ENCODE measurements around the gene DGCR8.

DNA sequence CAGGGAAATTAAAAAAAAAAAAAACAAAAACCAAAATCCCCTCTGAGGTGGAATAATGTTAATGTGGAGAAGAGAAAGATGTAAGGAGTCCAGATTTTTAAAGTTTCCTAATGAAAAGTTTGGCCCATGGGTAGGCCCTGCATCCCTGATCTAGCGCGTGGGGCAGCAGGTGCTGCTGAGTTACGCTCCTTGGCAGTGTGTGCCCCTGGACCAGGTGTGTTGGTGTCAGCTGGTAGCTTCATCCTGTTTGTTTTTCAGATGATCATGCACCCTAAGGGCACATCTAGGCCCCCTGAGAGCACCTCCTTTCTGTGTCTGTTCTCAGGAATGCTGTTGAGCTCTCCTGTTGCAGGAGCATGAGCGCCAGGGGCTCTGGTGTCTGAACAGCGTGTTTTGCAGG is 6.7 kb downstream of the DGCR8 start:
- TF ChIP-seq ELK1 (IDR thresholded peaks at IDR 0.05; ENCODE audit: low read depth, low read length) = no peak
- no peak for TF ChIP-seq MYC (IDR thresholded peaks at IDR 0.05; ENCODE audit: borderline replicate concordance, low read length)
- TF ChIP-seq, protein P1, sequence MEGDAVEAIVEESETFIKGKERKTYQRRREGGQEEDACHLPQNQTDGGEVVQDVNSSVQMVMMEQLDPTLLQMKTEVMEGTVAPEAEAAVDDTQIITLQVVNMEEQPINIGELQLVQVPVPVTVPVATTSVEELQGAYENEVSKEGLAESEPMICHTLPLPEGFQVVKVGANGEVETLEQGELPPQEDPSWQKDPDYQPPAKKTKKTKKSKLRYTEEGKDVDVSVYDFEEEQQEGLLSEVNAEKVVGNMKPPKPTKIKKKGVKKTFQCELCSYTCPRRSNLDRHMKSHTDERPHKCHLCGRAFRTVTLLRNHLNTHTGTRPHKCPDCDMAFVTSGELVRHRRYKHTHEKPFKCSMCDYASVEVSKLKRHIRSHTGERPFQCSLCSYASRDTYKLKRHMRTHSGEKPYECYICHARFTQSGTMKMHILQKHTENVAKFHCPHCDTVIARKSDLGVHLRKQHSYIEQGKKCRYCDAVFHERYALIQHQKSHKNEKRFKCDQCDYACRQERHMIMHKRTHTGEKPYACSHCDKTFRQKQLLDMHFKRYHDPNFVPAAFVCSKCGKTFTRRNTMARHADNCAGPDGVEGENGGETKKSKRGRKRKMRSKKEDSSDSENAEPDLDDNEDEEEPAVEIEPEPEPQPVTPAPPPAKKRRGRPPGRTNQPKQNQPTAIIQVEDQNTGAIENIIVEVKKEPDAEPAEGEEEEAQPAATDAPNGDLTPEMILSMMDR (IDR thresholded peaks at IDR 0.05) = no peak
- TF ChIP-seq, protein P2, sequence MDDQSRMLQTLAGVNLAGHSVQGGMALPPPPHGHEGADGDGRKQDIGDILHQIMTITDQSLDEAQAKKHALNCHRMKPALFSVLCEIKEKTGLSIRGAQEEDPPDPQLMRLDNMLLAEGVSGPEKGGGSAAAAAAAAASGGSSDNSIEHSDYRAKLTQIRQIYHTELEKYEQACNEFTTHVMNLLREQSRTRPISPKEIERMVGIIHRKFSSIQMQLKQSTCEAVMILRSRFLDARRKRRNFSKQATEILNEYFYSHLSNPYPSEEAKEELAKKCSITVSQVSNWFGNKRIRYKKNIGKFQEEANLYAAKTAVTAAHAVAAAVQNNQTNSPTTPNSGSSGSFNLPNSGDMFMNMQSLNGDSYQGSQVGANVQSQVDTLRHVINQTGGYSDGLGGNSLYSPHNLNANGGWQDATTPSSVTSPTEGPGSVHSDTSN (IDR thresholded peaks at IDR 0.05) = no peak
- TF ChIP-seq HOXB5 (CRISPR knock-in tag; IDR thresholded peaks at IDR 0.05) = no peak
- TF ChIP-seq PHF8 (IDR thresholded peaks at IDR 0.05; ENCODE audit: borderline replicate concordance, low read depth) = no peak
- no peak for TF ChIP-seq SMC3 (IDR thresholded peaks at IDR 0.05)
- TF ChIP-seq HOXA7 (CRISPR knock-in tag; IDR thresholded peaks at IDR 0.05) = no peak
- TF ChIP-seq BHLHE40 (IDR thresholded peaks at IDR 0.05; ENCODE audit: low read depth, low read length) = no peak
- no peak for TF ChIP-seq POLR2A (IDR thresholded peaks at IDR 0.05; ENCODE audit: low read length)
- TF ChIP-seq, protein P3, sequence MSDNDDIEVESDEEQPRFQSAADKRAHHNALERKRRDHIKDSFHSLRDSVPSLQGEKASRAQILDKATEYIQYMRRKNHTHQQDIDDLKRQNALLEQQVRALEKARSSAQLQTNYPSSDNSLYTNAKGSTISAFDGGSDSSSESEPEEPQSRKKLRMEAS (IDR thresholded peaks at IDR 0.05) = no peak
- no peak for TF ChIP-seq REST (IDR thresholded peaks at IDR 0.05)
- no peak for TF ChIP-seq CEBPB (IDR thresholded peaks at IDR 0.05)

Data from A549 (cell line).